Measurements from ENCODE around the gene SEMA4B. TPM values are rescaled to one million over a fixed set of nuclear protein-coding genes. Genes with fewer than 3 reads are reported as not detected.

The SEMA4B gene
- total and polyA plus RNA-seq, 10 of the 15 experiments (the other 5 are each of a cell fraction or from before 2014, with no cell fraction given): 0.87 to 26.0 (median 9.3) TPM

DNA sequence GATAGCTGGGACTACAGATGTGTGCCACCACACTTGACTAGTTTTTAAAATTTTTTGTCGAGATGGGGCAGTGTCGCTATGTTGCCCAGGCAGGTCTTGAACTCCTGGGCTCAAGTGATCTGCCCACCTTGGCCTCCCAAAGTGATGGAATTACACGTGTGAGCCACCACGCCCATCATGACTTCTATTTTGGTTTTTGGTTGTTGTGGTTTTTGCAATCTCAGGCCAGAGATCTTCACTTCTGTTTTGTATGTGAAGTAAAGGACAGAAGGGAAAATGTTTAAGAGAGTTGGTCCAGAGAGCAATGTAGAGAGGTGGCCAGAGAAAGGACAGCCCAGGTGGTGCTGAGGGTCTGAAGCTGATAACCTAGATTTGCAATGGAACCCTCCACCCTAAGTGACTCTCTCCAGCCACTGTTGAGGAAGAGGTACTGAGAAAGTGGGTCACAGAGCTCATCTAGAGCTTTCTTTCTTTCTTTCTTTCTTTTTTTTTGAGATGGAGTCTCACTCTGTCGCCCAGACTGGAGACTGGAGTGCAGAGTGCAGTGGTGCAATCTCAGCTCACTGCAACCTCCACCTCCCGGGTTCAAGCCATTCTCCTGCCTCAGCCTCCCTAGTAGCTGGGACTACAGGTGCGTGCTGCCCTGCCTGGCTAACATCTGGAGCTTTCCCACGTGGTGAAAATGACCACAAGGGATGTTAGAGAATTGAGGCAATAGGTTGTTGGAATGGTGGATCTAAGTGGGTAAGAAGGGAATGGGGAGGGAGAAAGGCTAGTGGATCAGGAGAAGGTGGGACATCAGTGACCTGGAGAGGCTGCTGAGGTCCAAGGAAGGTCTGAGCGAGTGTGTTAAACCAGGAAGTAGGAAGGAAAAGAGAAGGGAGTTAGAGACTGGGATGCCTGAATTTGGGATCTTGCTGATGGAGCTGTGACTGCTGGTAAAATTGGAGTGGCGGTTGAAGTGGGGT, 22.4 kb upstream of the SEMA4B start (continued):
- TF ChIP-seq ZBTB4 (CRISPR knock-in tag; IDR thresholded peaks at IDR 0.05): no peak
- TF ChIP-seq, protein P1, sequence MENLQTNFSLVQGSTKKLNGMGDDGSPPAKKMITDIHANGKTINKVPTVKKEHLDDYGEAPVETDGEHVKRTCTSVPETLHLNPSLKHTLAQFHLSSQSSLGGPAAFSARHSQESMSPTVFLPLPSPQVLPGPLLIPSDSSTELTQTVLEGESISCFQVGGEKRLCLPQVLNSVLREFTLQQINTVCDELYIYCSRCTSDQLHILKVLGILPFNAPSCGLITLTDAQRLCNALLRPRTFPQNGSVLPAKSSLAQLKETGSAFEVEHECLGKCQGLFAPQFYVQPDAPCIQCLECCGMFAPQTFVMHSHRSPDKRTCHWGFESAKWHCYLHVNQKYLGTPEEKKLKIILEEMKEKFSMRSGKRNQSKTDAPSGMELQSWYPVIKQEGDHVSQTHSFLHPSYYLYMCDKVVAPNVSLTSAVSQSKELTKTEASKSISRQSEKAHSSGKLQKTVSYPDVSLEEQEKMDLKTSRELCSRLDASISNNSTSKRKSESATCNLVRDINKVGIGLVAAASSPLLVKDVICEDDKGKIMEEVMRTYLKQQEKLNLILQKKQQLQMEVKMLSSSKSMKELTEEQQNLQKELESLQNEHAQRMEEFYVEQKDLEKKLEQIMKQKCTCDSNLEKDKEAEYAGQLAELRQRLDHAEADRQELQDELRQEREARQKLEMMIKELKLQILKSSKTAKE (IDR thresholded peaks at IDR 0.05; ENCODE audit: low read depth, poor library complexity, severe bottlenecking): peak; percentile 38
- TF ChIP-seq CEBPB (IDR thresholded peaks at IDR 0.05; ENCODE audit: borderline replicate concordance in 1 of 2, low read depth in 2 of 2, low read length in 2 of 2): no peak
